Measurements from ENCODE around the gene TRAM1L1. TPM values are rescaled to one million over a fixed set of nuclear protein-coding genes. Genes with fewer than 3 reads are reported as not detected.

The TRAM1L1 gene
- total RNA-seq, 2 donors from 2014 or later: 1.8 to 5.0 TPM

- TF ChIP-seq CTCF (conservative IDR thresholded peaks at IDR 0.05): no peak
- no peaks in the 10 kb centered on the region for H3K4me1 Mint-ChIP-seq
- Histone ChIP-seq H3K9ac (ENCODE audit: extremely low read depth, low read length, poor library complexity, severe bottlenecking) (no peak overlapping the region), H3K9me3 (ENCODE audit: control insufficient read depth, low read length) (no peaks in the 10 kb centered on the region), H3K4me1 (ENCODE audit: control insufficient read depth, insufficient read depth, low read length) (no peaks in the 10 kb centered on the region), H3K36me3 (ENCODE audit: control insufficient read depth, insufficient read depth, low read length) (no peaks in the 10 kb centered on the region), H3K27ac (ENCODE audit: low read depth, low read length) (no peak overlapping the region), H3K4me3 (ENCODE audit: low read length) (no peak overlapping the region), H3K27me3 (ENCODE audit: control insufficient read depth, insufficient read depth, low read length, poor library complexity, severe bottlenecking) (no peaks in the 10 kb centered on the region)
- H3K36me3 Mint-ChIP-seq (ENCODE audit: low read depth): no peaks in the 10 kb centered on the region
- H3K4me3 Mint-ChIP-seq: no peak overlapping the region
- DNase-seq: no peak
- no peak overlapping the region for H3K27ac Mint-ChIP-seq
- no peaks in the 10 kb centered on the region for H3K27me3 Mint-ChIP-seq (ENCODE audit: insufficient read depth)
- 93 to 100% methylated on average over 2 to 3 of the region's 3 CpGs for WGBS, 2 experiments (ENCODE audit: insufficient coverage in 1 of 2, insufficient read length in 1 of 2)
- no peaks in the 10 kb centered on the region for H3K9me3 Mint-ChIP-seq
Observed at GRCh38 chr4:117068120-117068519, 17.3 kb downstream of the TRAM1L1 start.

GRCh38 chr4:117063961-117064696 is 21.2 kb downstream of the TRAM1L1 start:
- TF ChIP-seq CTCF (conservative IDR thresholded peaks at IDR 0.05): no peak
- H3K9ac ChIP-seq (ENCODE audit: extremely low read depth, low read length, poor library complexity, severe bottlenecking): no peak overlapping the region
- Mint-ChIP-seq H3K36me3 (ENCODE audit: low read depth) (no peaks in the 10 kb centered on the region), H3K4me3 (no peak overlapping the region), H3K27ac (no peak overlapping the region), H3K27me3 (ENCODE audit: insufficient read depth) (no peaks in the 10 kb centered on the region), H3K4me1 (no peaks in the 10 kb centered on the region), H3K9me3 (peaks cover 3% of the 10 kb centered on the region)
- no peaks in the 10 kb centered on the region for H3K4me1 ChIP-seq (ENCODE audit: control insufficient read depth, insufficient read depth, low read length)
- WGBS, 2 experiments (ENCODE audit: insufficient coverage in 1 of 2, insufficient read length in 1 of 2): 89 to 92% methylated on average over 2 of the region's 2 CpGs
- no peak overlapping the region for H3K4me3 ChIP-seq (ENCODE audit: low read length)
- H3K36me3 ChIP-seq (ENCODE audit: control insufficient read depth, insufficient read depth, low read length): no peaks in the 10 kb centered on the region
- no peak for DNase-seq
- no peaks in the 10 kb centered on the region for H3K9me3 ChIP-seq (ENCODE audit: control insufficient read depth, low read length)
- H3K27me3 ChIP-seq (ENCODE audit: control insufficient read depth, insufficient read depth, low read length, poor library complexity, severe bottlenecking): no peaks in the 10 kb centered on the region
- no peak overlapping the region for H3K27ac ChIP-seq (ENCODE audit: low read depth, low read length)

GRCh38 chr4:117042962-117043361 is 42.4 kb downstream of the TRAM1L1 start:
- Mint-ChIP-seq H3K27me3 (ENCODE audit: insufficient read depth) (no peaks in the 10 kb centered on the region), H3K4me3 (no peak overlapping the region), H3K27ac (no peak overlapping the region), H3K36me3 (ENCODE audit: low read depth) (no peaks in the 10 kb centered on the region), H3K9me3 (no peaks in the 10 kb centered on the region), H3K4me1 (no peaks in the 10 kb centered on the region)
- TF ChIP-seq CTCF (conservative IDR thresholded peaks at IDR 0.05): no peak
- H3K4me3 ChIP-seq (ENCODE audit: low read length): no peak overlapping the region
- 90 to 100% methylated on average over 2 to 5 of the region's 5 CpGs for WGBS, 2 experiments (ENCODE audit: insufficient coverage in 1 of 2, insufficient read length in 1 of 2)
- H3K27me3 ChIP-seq (ENCODE audit: control insufficient read depth, insufficient read depth, low read length, poor library complexity, severe bottlenecking): no peaks in the 10 kb centered on the region
- H3K36me3 ChIP-seq (ENCODE audit: control insufficient read depth, insufficient read depth, low read length): no peaks in the 10 kb centered on the region
- no peak overlapping the region for H3K27ac ChIP-seq (ENCODE audit: low read depth, low read length)
- no peaks in the 10 kb centered on the region for H3K9me3 ChIP-seq (ENCODE audit: control insufficient read depth, low read length)
- H3K9ac ChIP-seq (ENCODE audit: extremely low read depth, low read length, poor library complexity, severe bottlenecking): no peak overlapping the region
- no peak for DNase-seq
- H3K4me1 ChIP-seq (ENCODE audit: control insufficient read depth, insufficient read depth, low read length): no peaks in the 10 kb centered on the region
